ENCODE measurements around the gene AIM2. TPM values are rescaled to one million over a fixed set of nuclear protein-coding genes. Genes with fewer than 3 reads are reported as not detected.
A peak's percentile ranks its signal among the peaks of the same experiment; 100 is the strongest.

AIM2 gene
- polyA plus RNA-seq, 2 of the 4 experiments (the other 2 are of a cell fraction): not detected

DNA sequence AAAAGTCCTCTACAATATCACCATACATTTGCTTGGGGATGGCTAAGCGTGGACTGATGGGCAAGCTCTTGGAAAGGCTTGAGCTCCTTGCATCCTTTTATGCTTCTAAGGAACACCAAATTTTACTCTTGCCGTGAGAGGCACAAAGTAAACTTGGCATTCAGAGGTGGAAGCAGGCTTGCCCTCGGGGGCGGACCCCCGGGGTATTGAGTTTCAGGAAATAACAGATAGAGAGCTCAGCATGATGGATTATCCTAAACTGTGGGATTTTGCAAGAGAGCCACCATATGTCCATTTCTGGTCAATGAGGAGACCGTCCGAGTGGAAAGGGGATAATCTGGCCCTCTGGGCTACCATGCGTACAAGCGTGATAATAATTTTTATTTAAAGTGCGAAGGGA, 52.8 kb downstream of the AIM2 start:
- no peaks in the 10 kb centered on the region for H3K4me1 ChIP-seq
- no peak overlapping the region for H3K27ac ChIP-seq
- TF ChIP-seq JUNB (IDR thresholded peaks at IDR 0.05) (no peak), ZSCAN20 (CRISPR knock-in tag; IDR thresholded peaks at IDR 0.05) (no peak), NR3C1 (IDR thresholded peaks at IDR 0.05) (no peak), RNF2 (IDR thresholded peaks at IDR 0.05; ENCODE audit: borderline replicate concordance, low read depth) (no peak), MYC (IDR thresholded peaks at IDR 0.05; ENCODE audit: borderline replicate concordance, low read length) (no peak), MAZ (IDR thresholded peaks at IDR 0.05; ENCODE audit: borderline replicate concordance, low read depth, low read length) (no peak), NFE2L2 (conservative IDR thresholded peaks at IDR 0.05; ENCODE audit: low read length) (no peak), ESRRA (IDR thresholded peaks at IDR 0.05; ENCODE audit: borderline replicate concordance, low read length) (no peak), FOSL2 (IDR thresholded peaks at IDR 0.05) (no peak), FOSL2 (CRISPR knock-in tag; IDR thresholded peaks at IDR 0.05) (no peak)
- TF ChIP-seq, protein P1, sequence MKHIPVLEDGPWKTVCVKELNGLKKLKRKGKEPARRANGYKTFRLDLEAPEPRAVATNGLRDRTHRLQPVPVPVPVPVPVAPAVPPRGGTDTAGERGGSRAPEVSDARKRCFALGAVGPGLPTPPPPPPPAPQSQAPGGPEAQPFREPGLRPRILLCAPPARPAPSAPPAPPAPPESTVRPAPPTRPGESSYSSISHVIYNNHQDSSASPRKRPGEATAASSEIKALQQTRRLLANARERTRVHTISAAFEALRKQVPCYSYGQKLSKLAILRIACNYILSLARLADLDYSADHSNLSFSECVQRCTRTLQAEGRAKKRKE (CRISPR knock-in tag; IDR thresholded peaks at IDR 0.05; ENCODE audit: low read depth): no peak
- TF ChIP-seq, protein P2, sequence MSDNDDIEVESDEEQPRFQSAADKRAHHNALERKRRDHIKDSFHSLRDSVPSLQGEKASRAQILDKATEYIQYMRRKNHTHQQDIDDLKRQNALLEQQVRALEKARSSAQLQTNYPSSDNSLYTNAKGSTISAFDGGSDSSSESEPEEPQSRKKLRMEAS (IDR thresholded peaks at IDR 0.05): no peak
- TF ChIP-seq, protein P3, sequence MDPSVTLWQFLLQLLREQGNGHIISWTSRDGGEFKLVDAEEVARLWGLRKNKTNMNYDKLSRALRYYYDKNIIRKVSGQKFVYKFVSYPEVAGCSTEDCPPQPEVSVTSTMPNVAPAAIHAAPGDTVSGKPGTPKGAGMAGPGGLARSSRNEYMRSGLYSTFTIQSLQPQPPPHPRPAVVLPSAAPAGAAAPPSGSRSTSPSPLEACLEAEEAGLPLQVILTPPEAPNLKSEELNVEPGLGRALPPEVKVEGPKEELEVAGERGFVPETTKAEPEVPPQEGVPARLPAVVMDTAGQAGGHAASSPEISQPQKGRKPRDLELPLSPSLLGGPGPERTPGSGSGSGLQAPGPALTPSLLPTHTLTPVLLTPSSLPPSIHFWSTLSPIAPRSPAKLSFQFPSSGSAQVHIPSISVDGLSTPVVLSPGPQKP (IDR thresholded peaks at IDR 0.05; ENCODE audit: low read depth, low read length): no peak
- POLR2A ChIA-PET: no interaction called here
- 53% methylated on average over 10 of the region's 10 CpGs for WGBS (ENCODE audit: missing lambda C conversion rate)
- H3K9me3 ChIP-seq: no peaks in the 10 kb centered on the region
- DNase-seq (ENCODE audit: low read depth in 1 of 2, low spot score in 1 of 2): no peak
- no peak overlapping the region for H3K4me3 ChIP-seq
- no peak for ATAC-seq
- CTCF ChIA-PET: no interaction called here
- no peak overlapping the region for H3K4me2 ChIP-seq
- FAIRE-seq: no peak

DNA sequence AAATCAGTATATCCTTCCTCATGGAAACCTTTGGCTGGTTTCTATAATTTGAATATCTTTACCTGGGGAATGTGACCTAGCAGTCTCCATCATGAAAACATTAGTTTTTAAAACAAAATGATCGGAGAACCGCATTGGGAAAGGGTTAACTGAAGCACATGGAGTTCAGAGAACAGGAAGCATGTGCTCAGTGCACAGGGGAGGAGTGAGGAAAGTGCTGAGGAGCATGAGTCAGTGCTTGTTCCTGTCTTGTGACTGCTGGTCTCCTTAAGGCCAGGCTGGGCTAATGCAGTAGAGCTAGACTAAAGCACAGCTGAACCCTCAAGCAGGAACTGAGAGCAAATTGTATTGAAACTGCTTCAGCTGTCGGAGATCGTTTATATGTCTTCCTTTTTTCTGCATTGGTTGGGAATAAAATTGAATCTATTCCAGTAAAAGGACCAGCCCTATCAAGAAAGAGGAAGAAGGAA, 61.1 kb downstream of the AIM2 start:
- TF ChIP-seq, protein P2 (IDR thresholded peaks at IDR 0.05): peak; percentile 80
- TF ChIP-seq TP53 (CRISPR knock-in tag; IDR thresholded peaks at IDR 0.05): no peak

DNA sequence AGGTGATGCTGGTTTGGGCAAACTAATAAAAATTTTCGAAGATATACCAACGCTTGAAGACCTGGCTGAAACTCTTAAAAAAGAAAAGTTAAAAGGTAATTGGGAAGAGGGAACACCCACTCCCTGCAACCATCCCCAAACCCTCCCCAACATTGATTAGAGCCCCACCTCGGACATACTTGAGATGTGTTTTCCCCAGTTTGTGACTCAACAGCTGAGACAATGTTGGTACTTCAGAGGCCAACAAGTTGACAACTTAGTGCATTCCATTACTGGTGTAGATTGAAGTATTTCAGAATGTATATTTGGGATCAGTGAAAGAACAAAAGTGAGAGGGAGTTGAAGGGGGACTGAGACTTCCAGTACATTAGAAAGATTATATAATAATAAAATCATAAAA, 61.7 kb downstream of the AIM2 start:
- WGBS (ENCODE audit: missing lambda C conversion rate): 39% methylated on average over 3 of the region's 3 CpGs
- CTCF ChIA-PET: no interaction called here
- Histone ChIP-seq H3K27ac (no peak overlapping the region), H3K4me3 (no peak overlapping the region), H3K4me2 (no peak overlapping the region), H3K9me3 (no peaks in the 10 kb centered on the region), H3K4me1 (no peaks in the 10 kb centered on the region)
- POLR2A ChIA-PET: no interaction called here
- TF ChIP-seq, protein P4, sequence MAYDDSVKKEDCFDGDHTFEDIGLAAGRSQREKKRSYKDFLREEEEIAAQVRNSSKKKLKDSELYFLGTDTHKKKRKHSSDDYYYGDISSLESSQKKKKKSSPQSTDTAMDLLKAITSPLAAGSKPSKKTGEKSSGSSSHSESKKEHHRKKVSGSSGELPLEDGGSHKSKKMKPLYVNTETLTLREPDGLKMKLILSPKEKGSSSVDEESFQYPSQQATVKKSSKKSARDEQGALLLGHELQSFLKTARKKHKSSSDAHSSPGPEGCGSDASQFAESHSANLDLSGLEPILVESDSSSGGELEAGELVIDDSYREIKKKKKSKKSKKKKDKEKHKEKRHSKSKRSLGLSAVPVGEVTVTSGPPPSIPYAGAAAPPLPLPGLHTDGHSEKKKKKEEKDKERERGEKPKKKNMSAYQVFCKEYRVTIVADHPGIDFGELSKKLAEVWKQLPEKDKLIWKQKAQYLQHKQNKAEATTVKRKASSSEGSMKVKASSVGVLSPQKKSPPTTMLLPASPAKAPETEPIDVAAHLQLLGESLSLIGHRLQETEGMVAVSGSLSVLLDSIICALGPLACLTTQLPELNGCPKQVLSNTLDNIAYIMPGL (CRISPR knock-in tag; IDR thresholded peaks at IDR 0.05; ENCODE audit: borderline replicate concordance): no peak
- TF ChIP-seq FOSB (CRISPR knock-in tag; IDR thresholded peaks at IDR 0.05) (no peak), CBX8 (IDR thresholded peaks at IDR 0.05) (no peak), MYC (IDR thresholded peaks at IDR 0.05; ENCODE audit: borderline replicate concordance, low read length) (no peak), MAFK (IDR thresholded peaks at IDR 0.05; ENCODE audit: partially characterized antibody) (no peak), ZFP36 (IDR thresholded peaks at IDR 0.05; ENCODE audit: borderline replicate concordance, partially characterized antibody) (no peak), JUNB (IDR thresholded peaks at IDR 0.05) (no peak), HOXB5 (CRISPR knock-in tag; IDR thresholded peaks at IDR 0.05) (no peak), POLR2A (IDR thresholded peaks at IDR 0.05; ENCODE audit: low read length) (no peak), NFE2L2 (conservative IDR thresholded peaks at IDR 0.05; ENCODE audit: low read length) (no peak), ZNF302 (CRISPR knock-in tag; IDR thresholded peaks at IDR 0.05) (no peak)
- TF ChIP-seq, protein P5, sequence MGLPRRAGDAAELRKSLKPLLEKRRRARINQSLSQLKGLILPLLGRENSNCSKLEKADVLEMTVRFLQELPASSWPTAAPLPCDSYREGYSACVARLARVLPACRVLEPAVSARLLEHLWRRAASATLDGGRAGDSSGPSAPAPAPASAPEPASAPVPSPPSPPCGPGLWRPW (IDR thresholded peaks at IDR 0.05): no peak
- TF ChIP-seq, protein P1 (CRISPR knock-in tag; IDR thresholded peaks at IDR 0.05; ENCODE audit: low read depth): no peak
- FAIRE-seq: no peak
- DNase-seq (ENCODE audit: low read depth in 1 of 2, low spot score in 1 of 2): no peak
- no peak for ATAC-seq

More for the DNA sequence above, 61.1 kb downstream of the AIM2 start:
- H3K4me2 ChIP-seq: no peak overlapping the region
- FAIRE-seq: no peak
- peak in 1 of 2 experiments; percentile 65 for DNase-seq (ENCODE audit: low read depth in 1 of 2, low spot score in 1 of 2)
- H3K4me1 ChIP-seq: no peaks in the 10 kb centered on the region
- WGBS (ENCODE audit: missing lambda C conversion rate): 50% methylated on average over 4 of the region's 4 CpGs
- ChIA-PET CTCF (no interaction called here), POLR2A (no interaction called here)
- no peak overlapping the region for H3K4me3 ChIP-seq
- no peaks in the 10 kb centered on the region for H3K9me3 ChIP-seq
- peak overlapping the region in 1 of 2 experiments; percentile 34; a peak in 1 of 6 replicates for H3K27ac ChIP-seq
- ATAC-seq: peak; percentile 84 to 95

All from A549 (cell line).